ENCODE results near the gene CD53.
A peak's percentile ranks its signal among the peaks of the same experiment; 100 is the strongest.

CD53 gene

GRCh38 chr1:110875216-110875731 lies 2.3 kb downstream of the CD53 start:
- DNase-seq (ENCODE audit: extremely low read depth in 1 of 2, low read depth in 1 of 2), result peak in 1 of 2 donors; percentile 14

- no peak for DNase-seq (ENCODE audit: extremely low read depth in 1 of 2, low read depth in 1 of 2)
These were observed 3.9 kb downstream of the CD53 start for GRCh38 chr1:110876748-110877341.

DNA sequence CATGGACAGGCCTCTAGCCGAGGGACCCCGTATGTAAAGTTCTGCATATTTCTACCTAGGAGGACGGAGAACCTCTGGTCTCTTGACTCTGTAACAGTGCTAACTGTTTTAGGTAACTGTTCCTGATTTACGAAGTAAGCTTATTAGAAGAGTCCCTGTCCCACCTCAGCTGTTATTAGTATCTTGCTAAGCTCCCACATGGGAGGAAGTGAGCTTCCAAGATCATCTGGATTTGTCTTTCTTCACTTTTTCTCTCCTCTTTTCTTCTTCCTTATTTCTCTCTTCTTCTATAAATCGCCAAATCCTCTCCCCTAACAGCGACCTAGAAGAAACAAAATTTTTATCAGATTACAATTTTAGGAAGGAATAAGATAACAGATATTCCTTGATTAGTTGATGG lies 4.4 kb downstream of the CD53 start:
- DNase-seq (ENCODE audit: extremely low read depth in 1 of 2, low read depth in 1 of 2), result no peak

- DNase-seq (ENCODE audit: extremely low read depth in 1 of 2, low read depth in 1 of 2), result no peak
These were observed 4.8 kb downstream of the CD53 start for GRCh38 chr1:110877776-110878175.

GRCh38 chr1:110878591-110878990 lies 5.6 kb downstream of the CD53 start:
- no peak for DNase-seq (ENCODE audit: extremely low read depth in 1 of 2, low read depth in 1 of 2)

GRCh38 chr1:110878993-110879392 lies 6.0 kb downstream of the CD53 start:
- DNase-seq (ENCODE audit: extremely low read depth in 1 of 2, low read depth in 1 of 2), result no peak

GRCh38 chr1:110879758-110880606 lies 7.0 kb downstream of the CD53 start:
- peak in 1 of 2 donors; percentile 45 for DNase-seq (ENCODE audit: extremely low read depth in 1 of 2, low read depth in 1 of 2)

DNA sequence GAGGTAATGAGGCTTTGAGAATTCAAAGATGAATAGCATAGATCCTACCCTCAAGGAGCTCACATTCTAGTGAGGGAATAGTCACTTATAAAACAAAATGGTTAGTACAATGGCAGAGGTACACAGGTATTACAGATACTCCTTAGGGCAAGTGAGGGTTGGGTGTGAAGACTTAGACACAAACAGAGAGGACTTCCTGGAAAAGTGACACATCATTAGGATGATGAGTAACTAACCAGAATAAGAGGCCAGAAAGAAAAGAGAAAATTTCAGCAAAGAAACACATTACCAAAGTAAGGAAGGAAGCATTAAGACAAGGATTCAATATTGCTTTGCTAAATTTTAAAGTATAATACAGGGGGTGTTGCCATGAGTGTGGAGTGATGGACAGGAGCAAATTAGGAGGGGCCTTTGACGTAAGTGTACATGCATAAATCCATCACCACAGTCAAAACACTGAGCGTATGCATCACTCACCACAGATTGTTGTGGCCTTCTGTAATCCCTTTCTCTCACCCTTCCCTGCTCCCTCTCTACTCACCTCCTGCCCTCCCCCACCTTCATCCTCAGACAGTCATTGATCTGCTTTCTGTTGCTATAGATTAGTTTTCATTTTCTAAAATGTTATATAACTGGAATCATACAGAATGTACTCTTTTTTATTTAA lies 7.9 kb downstream of the CD53 start:
- DNase-seq (ENCODE audit: extremely low read depth in 1 of 2, low read depth in 1 of 2), result peak in 1 of 2 donors; percentile 28

- DNase-seq (ENCODE audit: extremely low read depth in 1 of 2, low read depth in 1 of 2), result no peak
These were observed 15.1 kb downstream of the CD53 start for GRCh38 chr1:110888049-110888448.

GRCh38 chr1:110888641-110889040 lies 15.7 kb downstream of the CD53 start:
- no peak for DNase-seq (ENCODE audit: extremely low read depth in 1 of 2, low read depth in 1 of 2)

DNA sequence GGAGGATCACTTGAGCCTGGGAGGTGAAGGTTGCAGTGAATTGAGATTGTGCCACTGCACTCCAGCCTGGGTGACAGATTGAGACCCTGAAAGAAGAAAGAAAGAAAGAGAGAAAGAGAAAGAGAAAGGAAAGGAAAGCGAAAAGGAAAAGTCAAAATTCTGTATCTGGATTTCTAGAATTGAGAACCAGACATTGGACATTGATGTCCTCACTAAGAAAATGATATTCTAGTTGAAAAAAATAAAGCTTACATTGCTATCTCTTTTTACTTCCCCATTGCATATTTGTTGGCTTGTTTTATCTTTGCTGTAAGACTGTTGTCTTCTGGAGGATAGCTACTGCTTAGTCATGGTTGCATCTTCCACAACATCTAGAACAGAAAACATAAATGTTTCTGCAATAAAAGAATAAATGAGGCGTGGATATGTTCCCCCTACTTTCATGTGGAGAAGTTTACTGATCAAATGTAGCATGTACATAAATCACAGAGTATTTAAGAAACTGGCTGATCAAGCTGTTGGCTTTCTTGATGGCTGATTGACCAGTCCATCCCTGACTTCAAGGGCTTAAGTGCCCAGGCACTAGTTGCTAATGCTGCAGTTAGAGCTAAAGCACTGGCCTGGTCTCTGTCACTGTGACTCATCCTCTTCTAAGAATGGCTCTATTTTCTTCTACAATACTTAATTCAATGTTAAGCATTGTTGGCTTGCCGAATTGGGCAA lies 17.7 kb downstream of the CD53 start:
- no peak for DNase-seq (ENCODE audit: extremely low read depth in 1 of 2, low read depth in 1 of 2)

DNA sequence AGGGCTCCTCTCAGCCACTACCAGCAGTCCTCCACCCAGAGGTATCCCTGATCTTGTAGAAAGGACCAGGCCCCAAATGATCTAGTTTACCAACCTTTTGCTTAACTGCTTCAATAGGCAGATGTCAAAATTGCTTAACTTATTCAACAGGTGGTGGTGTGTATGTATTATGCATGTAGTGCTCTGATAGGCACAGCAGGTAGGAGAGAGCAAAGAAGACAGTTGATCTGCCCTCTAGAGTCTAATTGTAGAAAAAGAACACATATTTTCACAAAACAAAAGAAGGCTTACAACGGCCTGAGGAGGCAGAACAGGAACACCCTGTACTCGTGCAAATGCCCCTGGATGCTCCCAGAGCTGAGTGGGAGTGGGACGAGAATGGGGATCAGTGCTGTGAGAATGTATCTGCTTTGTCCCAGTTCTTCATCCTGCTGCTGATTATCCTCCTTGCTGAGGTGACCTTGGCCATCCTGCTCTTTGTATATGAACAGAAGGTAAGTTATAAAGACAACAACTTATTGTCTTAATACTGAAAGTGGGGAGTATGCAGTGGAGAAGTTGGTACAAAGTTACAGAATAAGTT lies 21.1 kb downstream of the CD53 start:
- no peak for DNase-seq (ENCODE audit: extremely low read depth in 1 of 2, low read depth in 1 of 2)

DNA sequence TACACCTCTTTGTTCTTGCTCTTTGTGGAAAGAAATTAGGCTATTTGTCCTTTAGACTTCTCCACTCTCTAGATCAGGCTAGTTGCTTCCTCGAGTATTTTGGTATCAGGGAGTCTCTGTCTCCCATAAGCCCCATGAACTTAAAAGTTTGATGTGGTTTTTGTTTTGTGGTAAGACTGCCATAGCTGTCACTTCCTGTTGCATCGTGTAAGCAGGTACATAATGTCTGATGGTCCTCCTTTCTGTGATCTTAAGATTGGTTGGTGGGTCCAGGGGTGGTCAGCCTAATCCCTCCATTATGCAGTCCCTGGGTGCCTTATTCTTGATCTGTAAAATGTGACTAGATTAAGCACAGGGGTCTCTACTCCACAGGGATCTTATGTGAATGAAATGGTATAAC lies 23.1 kb downstream of the CD53 start:
- no peak for DNase-seq (ENCODE audit: extremely low read depth in 1 of 2, low read depth in 1 of 2)

GRCh38 chr1:110897681-110898080 lies 24.7 kb downstream of the CD53 start:
- no peak for DNase-seq (ENCODE audit: extremely low read depth in 1 of 2, low read depth in 1 of 2)

- no peak for DNase-seq (ENCODE audit: extremely low read depth in 1 of 2, low read depth in 1 of 2)
These were observed 25.9 kb downstream of the CD53 start for GRCh38 chr1:110898734-110899457.

DNA sequence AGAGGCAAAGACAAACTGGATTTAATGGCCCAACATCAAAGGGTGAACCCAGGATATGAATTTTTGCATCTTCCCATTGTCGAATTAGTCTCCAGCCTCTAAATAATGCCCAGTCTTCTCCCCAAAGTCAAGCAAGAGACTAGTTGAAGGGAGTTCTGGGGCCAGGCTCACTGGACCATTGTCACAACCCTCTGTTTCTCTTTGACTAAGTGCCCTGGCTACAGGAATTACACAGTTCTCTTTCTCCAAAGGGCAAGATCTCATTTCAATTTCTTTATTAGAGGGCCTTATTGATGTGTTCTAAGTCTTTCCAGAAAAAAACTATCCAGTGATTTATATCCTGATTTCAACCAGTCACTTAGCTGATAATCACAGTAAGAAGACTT lies 26.5 kb downstream of the CD53 start:
- no peak for DNase-seq (ENCODE audit: extremely low read depth in 1 of 2, low read depth in 1 of 2)

GRCh38 chr1:110902820-110903463 lies 30.0 kb downstream of the CD53 start:
- DNase-seq (ENCODE audit: extremely low read depth in 1 of 2, low read depth in 1 of 2), result no peak

DNA sequence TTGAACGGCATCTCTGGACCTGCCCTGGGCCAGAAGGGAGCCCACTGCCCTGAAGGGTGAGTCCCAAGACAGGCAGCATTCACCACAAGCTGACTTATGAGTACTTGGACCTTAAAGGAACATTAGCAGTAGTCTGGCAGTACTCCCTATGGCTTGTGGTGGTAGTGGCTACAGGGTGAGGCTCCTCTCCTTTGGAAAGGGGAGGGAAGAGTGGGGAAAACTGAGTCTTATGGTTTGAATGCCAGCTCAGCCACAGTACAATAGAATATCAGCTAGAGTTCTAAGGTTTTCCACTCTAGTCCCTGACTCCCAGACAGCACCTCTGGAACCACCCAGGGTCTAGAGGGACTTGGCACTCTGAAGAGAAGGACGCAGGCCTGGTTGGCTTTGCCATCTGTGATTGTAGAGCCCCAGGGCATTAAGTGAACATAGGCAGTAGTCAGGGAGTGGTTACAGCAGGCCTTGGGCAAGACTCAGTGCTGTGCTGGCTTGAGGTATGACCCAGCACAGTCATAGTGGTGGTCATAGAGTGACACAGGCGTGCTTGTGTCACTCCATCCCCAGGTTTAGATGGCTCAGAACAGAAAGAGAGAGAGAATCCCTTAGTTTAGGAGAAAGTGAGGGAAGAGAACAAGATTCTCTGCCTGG lies 31.0 kb downstream of the CD53 start:
- no peak for DNase-seq (ENCODE audit: extremely low read depth in 1 of 2, low read depth in 1 of 2)

- DNase-seq (ENCODE audit: extremely low read depth in 1 of 2, low read depth in 1 of 2), result no peak
These were observed 39.8 kb downstream of the CD53 start for GRCh38 chr1:110912784-110913183.

Data from activated CD8-positive, alpha-beta memory T cell treated with anti-CD3 and anti-CD28 coated beads for 1 hour (primary cell).